Measurements from ENCODE around the gene WDR27.

DNA sequence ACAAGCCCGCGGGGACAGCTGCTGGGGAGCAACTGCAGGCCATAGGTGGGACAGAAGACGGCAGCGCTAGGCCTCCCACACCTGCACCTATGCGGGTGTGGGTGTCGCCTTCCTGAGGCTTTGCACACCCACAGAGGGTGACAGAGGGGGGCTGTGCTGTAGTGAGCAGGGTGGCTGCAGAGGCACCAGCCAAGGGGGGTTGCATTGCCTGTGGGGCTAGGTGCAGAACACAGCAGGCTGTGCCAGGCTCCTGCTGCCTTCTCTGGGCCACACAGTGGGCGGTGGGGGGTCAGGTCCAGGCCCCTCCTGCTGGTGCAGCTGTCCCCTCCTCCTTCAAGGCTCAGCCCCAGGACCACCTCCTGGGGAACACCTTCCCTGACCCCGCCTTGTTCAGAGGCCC is 75.7 kb downstream of the WDR27 start:
- no peak for TF ChIP-seq POLR2A (IDR thresholded peaks at IDR 0.05; ENCODE audit: low read length)
- TF ChIP-seq GATA1 (IDR thresholded peaks at IDR 0.05; ENCODE audit: low read depth, low read length): no peak

Data from erythroblast (primary cell).